Mucosa of descending colon (tissue), 3 donors: ENCODE results near the gene RABEP2. TPM values are rescaled to one million over a fixed set of nuclear protein-coding genes. Genes with fewer than 3 reads are reported as not detected.

Experiments
- ATAC-seq: fragments of 200-7000 bp; cut with Tn5 transposase; one replicate; pipeline ENCODE4 v1.9.1; 2020; ENCODE audit warnings: mild to moderate bottlenecking, moderate library complexity
- DNase-seq, 3 donors: peaks; one replicate each; pipeline ENCODE4 v3.0.0-alpha.2; 2020
- H3K36me3 ChIP-seq: fragments of 200-600 bp; one replicate; pipeline ENCODE4 v1.8.0; 2021; ENCODE audit warnings: low read depth, mild to moderate bottlenecking
- H3K4me1 ChIP-seq: fragments of 200-600 bp; one replicate; pipeline ENCODE4 v1.8.0; 2021; ENCODE audit warnings: low read depth, mild to moderate bottlenecking
- H3K4me3 ChIP-seq: fragments of 200-600 bp; one replicate; pipeline ENCODE4 v1.8.0; 2021; ENCODE audit warnings: mild to moderate bottlenecking
- H3K9me3 ChIP-seq: fragments of 200-600 bp; one replicate; pipeline ENCODE4 v1.8.0; 2021; ENCODE audit warnings: mild to moderate bottlenecking
- CTCF ChIP-seq: fragments of 200-600 bp; IDR thresholded peaks from one replicate; pipeline ENCODE4 v1.8.0; 2022; ENCODE audit warnings: antibody characterized with exemption, mild to moderate bottlenecking
- intact Hi-C, 2 donors: fragments of 100-400 bp; cut with DNase I in 1 of 2; cut with micrococcal nuclease in 1 of 2; formaldehyde crosslinking; loops; one replicate each; pipeline versions ENCODE4 v1.11.0 to v1.11.1; 2022; cut with DNase I, micrococcal nuclease
- total RNA-seq, 3 donors: library from RNA; stranded (reverse); fragmentation: NEBNext Ultra II Directional in 2 of 3; extraction: Animal tissue kit (Norgen Biotek cat#: 25700) in 2 of 3; gene quantifications; one replicate each; pipeline versions ENCODE4 v1.2.1 to v1.2.4, GENCODE V29; 2021 to 2023
- donor health status: DM: no; HTN: no; CAD: no; lungs with moderate emphysema.
- donor health status: DM: no; HTN: no; CAD: no.
- donor health status: DM: no; HTN: yes; CAD: no.

RABEP2 gene
- total RNA-seq, 3 donors from 2014 or later, result 35.1 to 43.2 (median 35.7) TPM

GRCh38 chr16:28964496-28964895 lies 39.5 kb upstream of the RABEP2 start:
- H3K9me3 ChIP-seq, result no peaks in the 10 kb centered on the region
- H3K36me3 ChIP-seq, result no peaks in the 10 kb centered on the region
- H3K4me3 ChIP-seq, result no peak overlapping the region
- DNase-seq, result no peak
- no peak for ATAC-seq
- H3K4me1 ChIP-seq, result no peaks in the 10 kb centered on the region
- intact Hi-C loops, result no loop called here
- TF ChIP-seq CTCF, result no peak

GRCh38 chr16:28964072-28964471 lies 39.0 kb upstream of the RABEP2 start:
- Histone ChIP-seq H3K4me3 (no peak overlapping the region), H3K36me3 (no peaks in the 10 kb centered on the region), H3K4me1 (no peaks in the 10 kb centered on the region), H3K9me3 (no peaks in the 10 kb centered on the region)
- no peak for ATAC-seq
- intact Hi-C loops, result no loop called here
- no peak for TF ChIP-seq CTCF
- DNase-seq, result no peak

GRCh38 chr16:28958836-28959235 lies 33.8 kb upstream of the RABEP2 start:
- no peak for DNase-seq
- intact Hi-C loops, result no loop called here
- Histone ChIP-seq H3K36me3 (no peaks in the 10 kb centered on the region), H3K9me3 (no peaks in the 10 kb centered on the region), H3K4me1 (no peaks in the 10 kb centered on the region), H3K4me3 (no peak overlapping the region)
- no peak for TF ChIP-seq CTCF
- ATAC-seq, result no peak

GRCh38 chr16:28958216-28958615 lies 33.2 kb upstream of the RABEP2 start:
- Histone ChIP-seq H3K4me3 (no peak overlapping the region), H3K9me3 (no peaks in the 10 kb centered on the region), H3K4me1 (no peaks in the 10 kb centered on the region), H3K36me3 (no peaks in the 10 kb centered on the region)
- ATAC-seq, result no peak
- intact Hi-C loops, result no loop called here
- TF ChIP-seq CTCF, result no peak
- DNase-seq, result no peak

GRCh38 chr16:28951410-28951943 lies 26.4 kb upstream of the RABEP2 start:
- H3K4me3 ChIP-seq, result peak overlapping the region; percentile 85
- intact Hi-C loops, result no loop called here
- DNase-seq, result peak; percentile 40 to 81 (median 53)
- no peak for ATAC-seq
- TF ChIP-seq CTCF, result no peak
- H3K4me1 ChIP-seq, result peaks cover 15% of the 10 kb centered on the region
- peaks cover 5% of the 10 kb centered on the region for H3K36me3 ChIP-seq
- no peaks in the 10 kb centered on the region for H3K9me3 ChIP-seq
